Adipose tissue (tissue), 3 donors: ENCODE results near the gene SEMA4C. TPM values are rescaled to one million over a fixed set of nuclear protein-coding genes. Genes with fewer than 3 reads are reported as not detected.

Experiments used
- H3K27ac ChIP-seq: one replicate; pipeline ENCODE4 v1.5.1; 2013; ENCODE audit warnings: low read depth, low read length
- WGBS, 3 donors: extraction: QIAGEN DNeasy Blood & Tissue Kit; methylation state at CpG; one replicate each; pipeline ENCODE4 v1.1.7; 2013; 5-methylcytosine and 5-hydroxymethylcytosine counted together
- polyA plus RNA-seq, 3 donors: library from polyadenylated mRNA; stranded (reverse); fragments of 200-250 nt; gene quantifications; one replicate each; pipeline ENCODE4 v1.2.3, GENCODE V29; 2013
- donor health status: healthy with polysubstance abuse.
- donor health status: Bipolar disorder and iron deficiency.
- donor health status: healthy.

Gene SEMA4C
- 10 to 100 TPM in 2 of 3 donors, 1 to 10 TPM in 1; 8.2 to 41.2 (median 30.2) TPM for polyA plus RNA-seq

- WGBS, 3 donors, result 1 to 2% (median 1%) methylated on average over 73 to 93 of the region's 93 CpGs
Observed at GRCh38 chr2:96869822-96870625, at the start of gene SEMA4C. Gene SEMA4C, minus strand, starts transcription at chr2:96870080. Its CDS starts 2,194 bp downstream, at chr2:96867886.

GRCh38 chr2:96918754-96919550 lies 49.1 kb upstream of the SEMA4C start:
- WGBS, 3 donors, result 87 to 90% (median 89%) methylated on average over 19 of the region's 19 CpGs
- H3K27ac ChIP-seq, result no peak overlapping the region

More at GRCh38 chr2:96869822-96870625, at the start of gene SEMA4C:
- peak within 1 kb of the TSS; percentile 75 for H3K27ac ChIP-seq

- H3K27ac ChIP-seq, result no peak overlapping the region
Observed at GRCh38 chr2:96918092-96918753, 48.3 kb upstream of the SEMA4C start.

GRCh38 chr2:96916646-96917543 lies 47.0 kb upstream of the SEMA4C start:
- H3K27ac ChIP-seq, result no peak overlapping the region
- WGBS, 3 donors, result 66 to 74% (median 68%) methylated on average over 22 of the region's 22 CpGs

- no peak overlapping the region for H3K27ac ChIP-seq
- WGBS, 3 donors, result 58 to 68% (median 67%) methylated on average over 10 of the region's 10 CpGs
Observed at GRCh38 chr2:96916156-96916630, 46.3 kb upstream of the SEMA4C start.

- WGBS, 3 donors, result 48 to 72% (median 61%) methylated on average over 5 of the region's 5 CpGs
- no peak overlapping the region for H3K27ac ChIP-seq
Observed at GRCh38 chr2:96914332-96914731, 44.5 kb upstream of the SEMA4C start.

DNA sequence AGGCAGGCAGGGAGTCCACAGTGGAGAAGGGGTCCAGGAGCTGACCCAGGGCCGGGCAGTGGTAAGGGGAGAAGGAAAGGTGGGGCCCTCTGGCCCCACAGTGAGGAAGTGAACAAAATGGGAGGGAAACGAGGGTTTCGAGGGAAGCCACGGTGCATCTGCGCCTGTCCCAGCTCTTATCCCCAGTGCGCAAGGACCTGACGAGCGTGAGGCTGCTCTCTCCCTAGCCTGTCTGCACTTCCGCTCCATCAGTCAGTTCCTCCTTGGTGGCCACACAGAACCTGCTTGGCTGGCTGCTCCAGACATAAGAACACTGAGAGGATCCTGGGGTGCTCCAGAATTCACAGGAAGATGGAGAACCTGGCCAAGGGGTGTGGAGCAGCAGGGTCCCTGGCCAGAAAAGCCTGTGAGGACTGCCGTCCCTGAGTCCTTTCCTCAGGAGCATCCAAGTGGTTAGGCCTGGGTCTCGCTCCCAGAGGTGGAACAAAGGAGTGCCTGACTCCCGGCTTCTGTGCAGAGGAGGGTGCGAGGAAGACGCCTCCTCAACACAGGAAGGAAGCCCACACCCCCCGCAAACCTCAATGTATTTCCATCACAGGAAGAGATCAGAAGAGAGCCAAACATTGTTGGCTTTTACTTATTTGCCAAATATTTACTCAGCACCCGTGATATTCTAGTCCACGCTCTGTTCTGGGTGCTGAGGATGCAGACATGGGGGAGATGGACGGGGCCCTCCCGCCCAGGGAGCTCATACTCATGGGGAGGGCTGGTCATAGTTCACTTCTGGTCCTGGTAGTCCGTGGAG lies 43.7 kb upstream of the SEMA4C start:
- H3K27ac ChIP-seq, result no peak overlapping the region
- 35 to 59% (median 48%) methylated on average over 20 of the region's 20 CpGs for WGBS, 3 donors

DNA sequence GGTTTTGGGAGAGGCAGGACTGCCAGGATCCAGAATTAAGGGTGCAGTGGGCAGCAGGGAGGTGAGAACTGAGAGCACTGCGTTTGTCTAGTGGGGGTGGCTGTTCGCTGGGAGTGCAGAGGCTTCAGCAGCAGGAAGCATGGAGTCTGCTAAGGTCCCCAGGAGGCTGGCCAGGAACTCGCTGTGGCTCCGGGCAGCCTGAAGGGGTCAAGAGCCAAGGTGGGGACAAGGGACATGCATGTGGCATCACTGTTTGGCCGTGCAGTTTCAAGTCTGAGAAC lies 43.2 kb upstream of the SEMA4C start:
- H3K27ac ChIP-seq, result no peak overlapping the region

GRCh38 chr2:96912346-96913116 lies 42.7 kb upstream of the SEMA4C start:
- WGBS, 3 donors, result 68 to 72% (median 70%) methylated on average over 22 of the region's 22 CpGs
- no peak overlapping the region for H3K27ac ChIP-seq

More for the DNA sequence above, 43.2 kb upstream of the SEMA4C start:
- WGBS, 3 donors, result 21 to 42% (median 39%) methylated on average over 5 of the region's 5 CpGs

DNA sequence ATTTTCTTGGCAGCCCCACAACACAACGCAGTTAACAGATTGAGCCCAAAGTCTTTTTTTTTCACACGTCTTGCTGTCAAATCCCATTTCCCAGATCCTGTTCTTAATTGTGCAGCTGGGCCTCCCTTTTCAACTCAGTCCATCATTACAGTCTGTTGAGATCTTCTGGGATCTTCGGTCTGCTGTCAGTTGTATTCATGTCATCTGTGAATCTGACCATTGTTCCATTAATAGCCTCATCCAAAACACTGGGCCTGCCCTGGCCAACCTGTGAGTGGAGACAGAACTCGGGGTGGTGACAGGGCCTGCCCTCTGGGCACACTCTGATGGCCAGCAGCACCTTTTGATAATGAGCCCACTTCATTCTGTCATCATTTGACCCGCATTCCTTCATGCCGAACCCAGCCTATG lies 39.7 kb upstream of the SEMA4C start:
- 74 to 80% (median 77%) methylated on average over 6 of the region's 6 CpGs for WGBS, 3 donors

GRCh38 chr2:96907115-96908041 lies 37.5 kb upstream of the SEMA4C start:
- 51 to 59% (median 52%) methylated on average over 21 of the region's 21 CpGs for WGBS, 3 donors
- H3K27ac ChIP-seq, result no peak overlapping the region

More for the DNA sequence above, 39.7 kb upstream of the SEMA4C start:
- no peak overlapping the region for H3K27ac ChIP-seq

GRCh38 chr2:96906729-96907114 lies 36.8 kb upstream of the SEMA4C start:
- WGBS, 3 donors, result 54 to 72% (median 63%) methylated on average over 13 of the region's 13 CpGs

GRCh38 chr2:96903815-96904214 lies 33.9 kb upstream of the SEMA4C start:
- 59 to 73% (median 70%) methylated on average over 7 of the region's 7 CpGs for WGBS, 3 donors
- H3K27ac ChIP-seq, result no peak overlapping the region

More at GRCh38 chr2:96906729-96907114, 36.8 kb upstream of the SEMA4C start:
- no peak overlapping the region for H3K27ac ChIP-seq

GRCh38 chr2:96903318-96903717 lies 33.4 kb upstream of the SEMA4C start:
- WGBS, 3 donors, result 85 to 89% (median 86%) methylated on average over 7 of the region's 7 CpGs
- no peak overlapping the region for H3K27ac ChIP-seq

DNA sequence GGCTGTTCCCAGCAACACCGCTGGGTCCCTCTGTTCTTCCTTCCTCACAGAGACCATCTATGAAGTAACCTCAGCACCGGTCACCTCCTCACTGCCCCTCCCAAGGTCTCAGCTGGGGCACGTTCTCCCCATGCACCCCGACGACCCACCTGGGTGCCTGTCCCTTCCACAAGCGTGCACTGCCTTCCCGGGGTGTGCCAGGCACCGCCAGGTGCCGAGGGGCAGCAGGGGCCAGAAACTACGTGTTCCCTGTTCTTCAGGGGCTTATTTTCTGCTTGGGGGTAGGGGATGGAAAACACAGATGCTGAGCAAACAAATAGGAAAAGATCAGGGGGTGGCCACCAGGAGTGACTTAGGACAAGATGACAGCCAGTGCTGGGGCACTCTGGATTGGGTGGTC lies 30.4 kb upstream of the SEMA4C start:
- no peak overlapping the region for H3K27ac ChIP-seq
- WGBS, 3 donors, result 80 to 87% (median 84%) methylated on average over 10 of the region's 10 CpGs

GRCh38 chr2:96899413-96899741 lies 29.5 kb upstream of the SEMA4C start:
- H3K27ac ChIP-seq, result no peak overlapping the region
- WGBS, 3 donors, result 80 to 95% (median 92%) methylated on average over 4 of the region's 4 CpGs
